Effector memory CD4-positive, alpha-beta T cell (primary cell): ENCODE results near the gene ACACA.

Source experiments
- DNase-seq, 3 donors: peaks; one replicate each; pipeline ENCODE4 v3.0.0-alpha.2; 2020
- H3K27ac ChIP-seq: 2 replicates; pipeline ENCODE4 v1.7.0; 2013; ENCODE audit warnings: mild to moderate bottlenecking, low read length, moderate library complexity; ENCODE audit not compliant: insufficient read depth, poor library complexity, severe bottlenecking
- H3K27me3 ChIP-seq: replicated peaks from 2 replicates; pipeline ENCODE4 v1.7.0; 2013; ENCODE audit warnings: mild to moderate bottlenecking, low read length; ENCODE audit not compliant: insufficient read depth, control insufficient read depth, poor library complexity, severe bottlenecking
- H3K36me3 ChIP-seq: 2 replicates; pipeline ENCODE4 v1.7.0; 2013; ENCODE audit warnings: mild to moderate bottlenecking, low read length, moderate library complexity; ENCODE audit not compliant: control insufficient read depth, insufficient read depth
- H3K4me1 ChIP-seq: 2 replicates; pipeline ENCODE4 v1.7.0; 2013; ENCODE audit warnings: low read length, mild to moderate bottlenecking; ENCODE audit not compliant: control insufficient read depth, insufficient read depth, poor library complexity, severe bottlenecking
- H3K4me3 ChIP-seq: 2 replicates; pipeline ENCODE4 v1.7.0; 2013; ENCODE audit warnings: low read length, low read depth, mild to moderate bottlenecking; ENCODE audit not compliant: insufficient read depth, poor library complexity, severe bottlenecking
- H3K9me3 ChIP-seq: 2 replicates; pipeline ENCODE4 v1.7.0; 2013; ENCODE audit warnings: mild to moderate bottlenecking, low read length, moderate library complexity; ENCODE audit not compliant: control insufficient read depth

ACACA gene

GRCh38 chr17:37322106-37322505 is 84.5 kb downstream of the ACACA start:
- Histone ChIP-seq H3K4me1 (no peaks in the 10 kb centered on the region), H3K4me3 (no peak overlapping the region), H3K27me3 (no peaks in the 10 kb centered on the region), H3K36me3 (no peaks in the 10 kb centered on the region), H3K9me3 (no peaks in the 10 kb centered on the region), H3K27ac (no peak overlapping the region)
- no peak for DNase-seq

GRCh38 chr17:37318931-37319594 is 87.6 kb downstream of the ACACA start:
- H3K36me3 ChIP-seq: no peaks in the 10 kb centered on the region
- H3K9me3 ChIP-seq: no peaks in the 10 kb centered on the region
- H3K4me1 ChIP-seq: no peaks in the 10 kb centered on the region
- H3K4me3 ChIP-seq: no peak overlapping the region
- H3K27ac ChIP-seq: no peak overlapping the region
- H3K27me3 ChIP-seq: no peaks in the 10 kb centered on the region
- DNase-seq: no peak

GRCh38 chr17:37317867-37318266 is 88.8 kb downstream of the ACACA start:
- Histone ChIP-seq H3K9me3 (no peaks in the 10 kb centered on the region), H3K36me3 (no peaks in the 10 kb centered on the region), H3K4me1 (no peaks in the 10 kb centered on the region), H3K4me3 (no peak overlapping the region), H3K27me3 (no peaks in the 10 kb centered on the region), H3K27ac (no peak overlapping the region)
- no peak for DNase-seq

- no peak for DNase-seq
- Histone ChIP-seq H3K27me3 (no peaks in the 10 kb centered on the region), H3K9me3 (no peaks in the 10 kb centered on the region), H3K36me3 (no peaks in the 10 kb centered on the region), H3K4me1 (no peaks in the 10 kb centered on the region), H3K27ac (no peak overlapping the region), H3K4me3 (no peak overlapping the region)
These were observed 91.0 kb downstream of the ACACA start for GRCh38 chr17:37315601-37316000.

- Histone ChIP-seq H3K4me1 (no peaks in the 10 kb centered on the region), H3K9me3 (no peaks in the 10 kb centered on the region)
- no peak for DNase-seq
These were observed 94.3 kb downstream of the ACACA start for GRCh38 chr17:37312137-37312923.

GRCh38 chr17:37310940-37311339 is 95.7 kb downstream of the ACACA start:
- Histone ChIP-seq H3K4me1 (no peaks in the 10 kb centered on the region), H3K36me3 (no peaks in the 10 kb centered on the region), H3K27me3 (no peaks in the 10 kb centered on the region), H3K9me3 (no peaks in the 10 kb centered on the region), H3K27ac (no peak overlapping the region), H3K4me3 (no peak overlapping the region)
- DNase-seq: no peak

More at GRCh38 chr17:37312137-37312923, 94.3 kb downstream of the ACACA start:
- Histone ChIP-seq H3K36me3 (no peaks in the 10 kb centered on the region), H3K27me3 (no peaks in the 10 kb centered on the region), H3K27ac (no peak overlapping the region), H3K4me3 (no peak overlapping the region)

GRCh38 chr17:37309051-37309450 is 97.6 kb downstream of the ACACA start:
- no peaks in the 10 kb centered on the region for H3K4me1 ChIP-seq
- no peaks in the 10 kb centered on the region for H3K36me3 ChIP-seq
- no peak for DNase-seq
- H3K9me3 ChIP-seq: no peaks in the 10 kb centered on the region
- no peak overlapping the region for H3K27ac ChIP-seq
- H3K27me3 ChIP-seq: no peaks in the 10 kb centered on the region
- no peak overlapping the region for H3K4me3 ChIP-seq

GRCh38 chr17:37305406-37305905 is 101.2 kb downstream of the ACACA start:
- Histone ChIP-seq H3K4me1 (no peaks in the 10 kb centered on the region), H3K36me3 (no peaks in the 10 kb centered on the region), H3K27me3 (no peaks in the 10 kb centered on the region), H3K4me3 (no peak overlapping the region), H3K27ac (no peak overlapping the region), H3K9me3 (no peaks in the 10 kb centered on the region)
- DNase-seq: no peak

- Histone ChIP-seq H3K27me3 (no peaks in the 10 kb centered on the region), H3K9me3 (no peaks in the 10 kb centered on the region), H3K4me3 (no peak overlapping the region), H3K27ac (no peak overlapping the region), H3K4me1 (no peaks in the 10 kb centered on the region), H3K36me3 (no peaks in the 10 kb centered on the region)
- DNase-seq: no peak
These were observed 105.3 kb downstream of the ACACA start for GRCh38 chr17:37301288-37301687.

GRCh38 chr17:37300683-37301082 is 106.0 kb downstream of the ACACA start:
- no peaks in the 10 kb centered on the region for H3K9me3 ChIP-seq
- no peaks in the 10 kb centered on the region for H3K36me3 ChIP-seq
- H3K27ac ChIP-seq: no peak overlapping the region
- no peaks in the 10 kb centered on the region for H3K4me1 ChIP-seq
- H3K4me3 ChIP-seq: no peak overlapping the region
- no peak for DNase-seq
- H3K27me3 ChIP-seq: no peaks in the 10 kb centered on the region
